Measurements from ENCODE around the gene CNTN5.
"Not testable (repeated sequence)": the region's sequence is repeated elsewhere in the genome, so short reads cannot be mapped to it uniquely, and the experiment has no call there.

Gene CNTN5

GRCh38 chr11:99020352-99021225 lies at the start of gene CNTN5:
CNTN5 (plus strand) TSS chr11:99020949.
- DNase-seq (ENCODE audit: low spot score): no peak

- DNase-seq (ENCODE audit: low spot score): no peak
Measured at GRCh38 chr11:98979205-98979604, 41.5 kb upstream of the CNTN5 start.

- peak; percentile 67 for DNase-seq (ENCODE audit: low spot score)
Measured at GRCh38 chr11:99015634-99016454, 4.9 kb upstream of the CNTN5 start.

GRCh38 chr11:99019696-99020095 lies 1.1 kb upstream of the CNTN5 start:
- DNase-seq (ENCODE audit: low spot score): no peak

GRCh38 chr11:99037057-99037456 lies 16.3 kb downstream of the CNTN5 start:
- DNase-seq (ENCODE audit: low spot score): no peak

GRCh38 chr11:99063331-99063730 lies 42.6 kb downstream of the CNTN5 start:
- DNase-seq (ENCODE audit: low spot score): no peak

- no peak for DNase-seq (ENCODE audit: low spot score)
Measured at GRCh38 chr11:99065121-99065520, 44.4 kb downstream of the CNTN5 start.

- DNase-seq (ENCODE audit: low spot score): no peak
Measured at GRCh38 chr11:99066618-99067317, 46.0 kb downstream of the CNTN5 start.

- no peak for DNase-seq (ENCODE audit: low spot score)
Measured at GRCh38 chr11:99068832-99069231, 48.1 kb downstream of the CNTN5 start.

- no peak for DNase-seq (ENCODE audit: low spot score)
Measured at GRCh38 chr11:99069856-99070444, 49.2 kb downstream of the CNTN5 start.

GRCh38 chr11:99079576-99079975 lies 58.8 kb downstream of the CNTN5 start:
- no peak for DNase-seq (ENCODE audit: low spot score)

GRCh38 chr11:99080154-99080553 lies 59.4 kb downstream of the CNTN5 start:
- no peak for DNase-seq (ENCODE audit: low spot score)

- DNase-seq (ENCODE audit: low spot score): no peak
Measured at GRCh38 chr11:99098258-99098657, 77.5 kb downstream of the CNTN5 start.

- peak; percentile 3 for DNase-seq (ENCODE audit: low spot score)
Measured at GRCh38 chr11:99098751-99099150, 78.0 kb downstream of the CNTN5 start.

- DNase-seq (ENCODE audit: low spot score): no peak
Measured at GRCh38 chr11:99117603-99118002, 96.9 kb downstream of the CNTN5 start.

GRCh38 chr11:99133862-99134261 lies 113.1 kb downstream of the CNTN5 start:
- not testable (repeated sequence) for DNase-seq (ENCODE audit: low spot score)

- no peak for DNase-seq (ENCODE audit: low spot score)
Measured at GRCh38 chr11:99135508-99135907, 114.8 kb downstream of the CNTN5 start.

GRCh38 chr11:99142237-99142636 lies 121.5 kb downstream of the CNTN5 start:
- DNase-seq (ENCODE audit: low spot score): no peak

- DNase-seq (ENCODE audit: low spot score): no peak
Measured at GRCh38 chr11:99148352-99148751, 127.6 kb downstream of the CNTN5 start.

- no peak for DNase-seq (ENCODE audit: low spot score)
Measured at GRCh38 chr11:99154277-99154676, 133.5 kb downstream of the CNTN5 start.

- DNase-seq (ENCODE audit: low spot score): no peak
Measured at GRCh38 chr11:99160447-99160846, 139.7 kb downstream of the CNTN5 start.

- DNase-seq (ENCODE audit: low spot score): no peak
Measured at GRCh38 chr11:99162819-99163218, 142.1 kb downstream of the CNTN5 start.
